ENCODE results near the gene TLX3. TPM values are rescaled to one million over a fixed set of nuclear protein-coding genes. Genes with fewer than 3 reads are reported as not detected.

TLX3 gene
- total RNA-seq, 1 donor from 2014 or later: not detected

GRCh38 chr5:171275841-171276544 lies 33.1 kb upstream of the TLX3 start:
- Histone ChIP-seq H3K4me3 (no peak overlapping the region), H3K9me3 (no peaks in the 10 kb centered on the region), H3K36me3 (no peaks in the 10 kb centered on the region), H3K27ac (no peak overlapping the region), H3K4me1 (no peaks in the 10 kb centered on the region), H3K27me3 (ENCODE audit: low read depth) (no peaks in the 10 kb centered on the region)
- intact Hi-C loops (cut with DNase I): no loop called here
- no peak for DNase-seq
- ATAC-seq: no peak
- no peak for TF ChIP-seq CTCF (IDR thresholded peaks at IDR 0.05)

- H3K4me1 ChIP-seq: no peaks in the 10 kb centered on the region
- no peak overlapping the region for H3K4me3 ChIP-seq
- no peak for TF ChIP-seq CTCF (IDR thresholded peaks at IDR 0.05)
- intact Hi-C loops (cut with DNase I): no loop called here
- no peaks in the 10 kb centered on the region for H3K36me3 ChIP-seq
- no peak overlapping the region for H3K27ac ChIP-seq
- DNase-seq (no peak), ATAC-seq (no peak)
- no peaks in the 10 kb centered on the region for H3K9me3 ChIP-seq
- no peaks in the 10 kb centered on the region for H3K27me3 ChIP-seq (ENCODE audit: low read depth)
These were observed 25.3 kb upstream of the TLX3 start for GRCh38 chr5:171283753-171284152.

- Histone ChIP-seq H3K4me1 (no peaks in the 10 kb centered on the region), H3K4me3 (no peak overlapping the region), H3K27me3 (ENCODE audit: low read depth) (no peaks in the 10 kb centered on the region), H3K27ac (no peak overlapping the region), H3K36me3 (no peaks in the 10 kb centered on the region), H3K9me3 (no peaks in the 10 kb centered on the region)
- TF ChIP-seq CTCF (IDR thresholded peaks at IDR 0.05): no peak
- no peak for ATAC-seq
- no peak for DNase-seq
- intact Hi-C loops (cut with DNase I): no loop called here
These were observed 23.6 kb upstream of the TLX3 start for GRCh38 chr5:171285465-171285864.

- intact Hi-C loops (cut with DNase I): no loop called here
- Histone ChIP-seq H3K4me1 (no peaks in the 10 kb centered on the region), H3K9me3 (no peaks in the 10 kb centered on the region), H3K36me3 (no peaks in the 10 kb centered on the region), H3K4me3 (no peak overlapping the region), H3K27me3 (ENCODE audit: low read depth) (no peaks in the 10 kb centered on the region), H3K27ac (no peak overlapping the region)
- ATAC-seq (no peak), DNase-seq (no peak)
- no peak for TF ChIP-seq CTCF (IDR thresholded peaks at IDR 0.05)
These were observed 21.0 kb upstream of the TLX3 start for GRCh38 chr5:171288066-171288465.

GRCh38 chr5:171291371-171291770 lies 17.7 kb upstream of the TLX3 start:
- Histone ChIP-seq H3K36me3 (no peaks in the 10 kb centered on the region), H3K4me1 (no peaks in the 10 kb centered on the region), H3K9me3 (no peaks in the 10 kb centered on the region), H3K27ac (no peak overlapping the region), H3K27me3 (ENCODE audit: low read depth) (no peaks in the 10 kb centered on the region), H3K4me3 (no peak overlapping the region)
- no peak for ATAC-seq
- intact Hi-C loops (cut with DNase I): no loop called here
- TF ChIP-seq CTCF (IDR thresholded peaks at IDR 0.05): no peak
- DNase-seq: no peak

All from lower lobe of right lung (tissue), 2 donors.